Gastroesophageal sphincter (tissue), 3 donors: Measurements from ENCODE around the gene RERG.

ENCODE experiments used
- EP300 ChIP-seq: sonication (generic); formaldehyde crosslinking; IDR thresholded peaks from one replicate; pipeline ENCODE4 v1.6.1; 2017; ENCODE audit warnings: antibody characterized with exemption, mild to moderate bottlenecking
- POLR2A ChIP-seq, 2 donors: fragments of 450-650 bp; IDR thresholded peaks; one replicate each; pipeline ENCODE4 v1.6.1; 2017; ENCODE audit warnings: antibody characterized with exemption in 2 of 2, mild to moderate bottlenecking in 2 of 2, moderate library complexity in 1 of 2
- POLR2AphosphoS5 ChIP-seq: sonication (generic); formaldehyde crosslinking; IDR thresholded peaks from one replicate; pipeline ENCODE4 v1.6.1; 2017; ENCODE audit warnings: antibody characterized with exemption
- TF ChIP-seq, protein P1 (sequence below), 4 experiments: fragments of 200-600 bp in 2 of 4; fragments of 450-650 bp in 2 of 4; sonication (generic) in 1 of 4; IDR thresholded peaks; one replicate each; pipeline ENCODE4 v1.5.1; 2017 to 2019; ENCODE audit warnings: antibody characterized with exemption in 4 of 4, mild to moderate bottlenecking in 2 of 4, moderate library complexity in 2 of 4

DNA sequence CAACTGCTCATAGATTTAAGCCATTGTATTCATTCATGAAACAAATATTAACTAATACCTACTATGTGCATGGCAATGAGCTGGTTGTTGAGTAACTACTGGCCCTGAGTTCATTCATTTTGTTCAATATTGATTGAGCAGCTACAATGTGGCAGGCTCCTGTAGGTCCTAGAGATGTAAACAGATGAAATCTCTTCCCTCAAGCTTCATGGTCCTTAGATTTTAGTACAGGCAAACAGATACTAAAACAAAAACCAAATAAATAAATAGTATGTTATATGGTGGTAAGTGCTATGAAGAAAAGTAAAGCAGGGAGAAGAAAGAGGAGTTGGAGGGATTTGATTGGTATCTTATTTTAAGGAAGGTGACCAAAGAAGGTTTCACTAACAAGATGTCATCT is 77.8 kb downstream of the RERG start:
- TF ChIP-seq, protein P1, sequence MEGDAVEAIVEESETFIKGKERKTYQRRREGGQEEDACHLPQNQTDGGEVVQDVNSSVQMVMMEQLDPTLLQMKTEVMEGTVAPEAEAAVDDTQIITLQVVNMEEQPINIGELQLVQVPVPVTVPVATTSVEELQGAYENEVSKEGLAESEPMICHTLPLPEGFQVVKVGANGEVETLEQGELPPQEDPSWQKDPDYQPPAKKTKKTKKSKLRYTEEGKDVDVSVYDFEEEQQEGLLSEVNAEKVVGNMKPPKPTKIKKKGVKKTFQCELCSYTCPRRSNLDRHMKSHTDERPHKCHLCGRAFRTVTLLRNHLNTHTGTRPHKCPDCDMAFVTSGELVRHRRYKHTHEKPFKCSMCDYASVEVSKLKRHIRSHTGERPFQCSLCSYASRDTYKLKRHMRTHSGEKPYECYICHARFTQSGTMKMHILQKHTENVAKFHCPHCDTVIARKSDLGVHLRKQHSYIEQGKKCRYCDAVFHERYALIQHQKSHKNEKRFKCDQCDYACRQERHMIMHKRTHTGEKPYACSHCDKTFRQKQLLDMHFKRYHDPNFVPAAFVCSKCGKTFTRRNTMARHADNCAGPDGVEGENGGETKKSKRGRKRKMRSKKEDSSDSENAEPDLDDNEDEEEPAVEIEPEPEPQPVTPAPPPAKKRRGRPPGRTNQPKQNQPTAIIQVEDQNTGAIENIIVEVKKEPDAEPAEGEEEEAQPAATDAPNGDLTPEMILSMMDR (IDR thresholded peaks at IDR 0.05): no peak
- TF ChIP-seq POLR2AphosphoS5: no peak
- TF ChIP-seq POLR2A (IDR thresholded peaks at IDR 0.05): no peak
- TF ChIP-seq EP300: no peak
